PC-9 (cell line): ENCODE results near the gene ARL11. TPM values are rescaled to one million over a fixed set of nuclear protein-coding genes. Genes with fewer than 3 reads are reported as not detected.
A peak's percentile ranks its signal among the peaks of the same experiment; 100 is the strongest.

ENCODE experiments used
- Bru-seq: library from RNA; stranded (reverse); fragments of 400-500 nt; gene quantifications from one replicate; lab custom pipeline; 2021; lab: Mats Ljungman, UMichigan
- BruChase-seq, 2 experiments: library from RNA; stranded (reverse); fragments of 400-500 nt; gene quantifications; one replicate each; lab custom pipeline; 2021; lab: Mats Ljungman, UMichigan
- BruUV-seq: library from RNA; stranded (reverse); fragments of 400-500 nt; replicated peaks from 2 replicates; lab custom pipeline; 2021; lab: Mats Ljungman, UMichigan
- CTCF ChIA-PET: fragments of 300-600 bp; sonication (Branson Sonifier 250); formaldehyde crosslinking; loops from one replicate; lab custom pipeline; 2022; ENCODE audit warnings: antibody characterized with exemption; lab: Charles Lee
- POLR2A ChIA-PET: fragments of 300-600 bp; sonication (Branson Sonifier 250); formaldehyde crosslinking; loops from one replicate; lab custom pipeline; 2022; ENCODE audit warnings: antibody characterized with exemption; ENCODE audit not compliant: unreplicated experiment; lab: Charles Lee
- DNase-seq, 2 experiments: peaks; one replicate each; pipeline versions ENCODE4 v3.0.0 to v3.0.0-alpha.2; 2015 to 2022; ENCODE audit warnings: mixed read lengths in 1 of 2
- H2AFZ ChIP-seq: fragments of 200-600 bp; sonication (generic); 2 replicates; pipeline ENCODE4 v1.8.1; 2017; ENCODE audit warnings: antibody characterized with exemption
- H3F3A ChIP-seq: fragments of 200-600 bp; sonication (generic); 2 replicates; pipeline ENCODE4 v1.8.1; 2017; ENCODE audit warnings: antibody characterized with exemption, mild to moderate bottlenecking, low read depth; ENCODE audit not compliant: insufficient read depth
- H3K27ac ChIP-seq: fragments of 200-600 bp; sonication (generic); 2 replicates; pipeline ENCODE4 v1.6.1; 2016; ENCODE audit warnings: mixed run types
- H3K27me3 ChIP-seq: fragments of 200-600 bp; sonication (generic); 2 replicates; pipeline ENCODE4 v1.6.1; 2016; ENCODE audit warnings: low read depth, mixed run types; ENCODE audit not compliant: insufficient read depth
- H3K36me3 ChIP-seq: fragments of 200-600 bp; sonication (generic); 2 replicates; pipeline ENCODE4 v1.6.1; 2016; ENCODE audit warnings: low read depth, mixed run types
- H3K4me1 ChIP-seq: fragments of 200-600 bp; sonication (generic); replicated peaks from 2 replicates; pipeline ENCODE4 v1.6.1; 2016; ENCODE audit warnings: mixed run types; ENCODE audit not compliant: insufficient read depth
- H3K4me2 ChIP-seq: fragments of 200-600 bp; sonication (generic); 2 replicates; pipeline ENCODE4 v1.6.1; 2017; ENCODE audit warnings: mixed run types
- H3K4me3 ChIP-seq: fragments of 200-600 bp; sonication (generic); 2 replicates; pipeline ENCODE4 v1.6.1; 2016; ENCODE audit warnings: mixed run types
- H3K79me2 ChIP-seq: fragments of 200-600 bp; sonication (generic); 2 replicates; pipeline ENCODE4 v1.6.1; 2017; ENCODE audit warnings: low read depth, mixed run types
- H3K9me2 ChIP-seq: fragments of 200-600 bp; sonication (generic); 2 replicates; pipeline ENCODE4 v1.8.1; 2017; ENCODE audit warnings: mild to moderate bottlenecking; ENCODE audit not compliant: insufficient read depth
- H3K9me3 ChIP-seq: fragments of 200-600 bp; sonication (generic); 2 replicates; pipeline ENCODE4 v1.8.1; 2016; ENCODE audit warnings: low read depth; ENCODE audit not compliant: insufficient read depth
- H4K20me1 ChIP-seq: fragments of 200-600 bp; sonication (generic); 2 replicates; pipeline ENCODE4 v1.8.1; 2017; ENCODE audit not compliant: insufficient read depth
- EZH2 ChIP-seq: fragments of 200-600 bp; sonication (generic); IDR thresholded peaks from 2 replicates; pipeline ENCODE4 v1.8.0; 2017; ENCODE audit warnings: antibody characterized with exemption, low read depth
- intact Hi-C: fragments of 100-400 bp; cut with micrococcal nuclease; formaldehyde crosslinking; loops from one replicate; pipeline ENCODE4 v1.10.0; 2022; ENCODE audit not compliant: unreplicated experiment
- long read RNA-seq: library from polyadenylated mRNA; stranded (forward); transcript quantifications from one replicate; pipeline ENCODE4 v2.0.0, GENCODE V29; 2022
- total RNA-seq: library from RNA; stranded (reverse); gene quantifications from 2 replicates; pipeline ENCODE4 v1.2.3, GENCODE V29; 2021
- TF ChIP-seq, protein P1 (sequence below): fragments of 200-600 bp; sonication (generic); conservative IDR thresholded peaks from 2 replicates; pipeline ENCODE4 v1.6.1; 2017; ENCODE audit warnings: mixed run types, antibody characterized with exemption, mild to moderate bottlenecking, moderate library complexity

The ARL11 gene
- total RNA-seq (3.5 and 3.7 TPM in 2 replicates), Bru-seq, nascent RNA (percentile 59 among the genes with signal in this experiment), BruChase-seq, experiment 1, labeled RNA remaining after a 2-hour chase (percentile 57 among the genes with signal in this experiment), BruChase-seq, experiment 2, labeled RNA remaining after a 6-hour chase (percentile 43 among the genes with signal in this experiment)
- long read RNA-seq, transcript ARL11-201 (2 exons, 3,760 nt): major isoform, 15 of 18 reads
- long read RNA-seq, partial matches to known transcripts: 0 of 18 reads
- long read RNA-seq, other reads (novel, unspliced or antisense): 3 of 18 reads

DNA sequence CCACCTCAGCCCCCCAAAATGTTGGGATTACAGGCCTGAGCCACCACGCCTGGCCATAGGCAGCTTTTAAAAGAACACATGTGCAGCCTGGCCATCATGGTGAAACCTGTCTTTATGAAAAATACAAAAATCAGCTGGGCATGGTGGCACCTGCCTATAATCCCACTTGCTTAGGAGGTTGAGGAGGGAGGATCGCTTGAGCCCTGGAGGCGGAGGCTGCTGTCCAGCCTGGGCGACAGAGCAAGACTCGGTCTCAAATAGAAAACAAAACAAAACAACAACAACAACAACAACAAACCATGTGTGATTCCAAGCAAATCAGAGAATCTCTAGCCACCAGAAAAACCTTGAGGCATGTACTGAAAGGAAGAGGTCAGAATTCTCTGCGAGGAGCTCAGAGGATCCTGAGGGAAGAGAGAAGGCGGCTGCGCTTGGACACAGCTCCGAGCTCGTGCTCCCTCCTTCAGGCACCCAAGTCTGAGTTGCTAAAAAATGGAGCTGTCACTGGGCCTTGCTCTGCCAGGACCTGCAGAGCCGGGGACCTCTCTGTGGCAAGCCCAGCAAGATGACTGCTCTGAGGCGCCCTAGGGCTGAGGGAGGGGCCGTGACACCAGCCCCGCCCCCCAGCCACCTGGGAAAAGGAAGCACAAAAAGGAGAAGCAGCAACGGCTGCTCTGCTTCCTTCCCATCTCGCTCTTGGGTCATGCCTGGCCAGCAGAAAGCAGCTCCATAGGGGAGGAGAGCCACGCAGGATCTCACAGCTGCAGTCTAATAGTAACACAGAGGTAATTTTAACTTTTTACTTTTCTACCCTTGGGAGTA lies at the start of gene ARL11:
ARL11 (plus strand) TSS at position 677 of the 822 bp plus-strand sequence. CDS start 1,941 bp downstream, outside the sequence.
- Histone ChIP-seq H2AFZ (no peak within 1 kb of the TSS), H3K27me3 (no peaks in the 10 kb centered on the region), H3K36me3 (no peaks in the 10 kb centered on the region), H3K4me3 (no peak within 1 kb of the TSS), H3K9me2 (no peaks in the 10 kb centered on the region), H3K79me2 (no peaks in the 10 kb centered on the region), H3K4me2 (no peak within 1 kb of the TSS), H3K27ac (no peak within 1 kb of the TSS), H4K20me1 (no peaks in the 10 kb centered on the region), H3F3A (no peaks in the 10 kb centered on the region), H3K9me3 (no peaks in the 10 kb centered on the region), H3K4me1 (peaks cover 21% of the 10 kb centered on the region)
- no TSS peak for BruUV-seq
- intact Hi-C loops: no loop called here
- peak in 1 of 2 experiments; percentile 83 for DNase-seq
- CTCF ChIA-PET: no interaction called here
- TF ChIP-seq, protein P1, sequence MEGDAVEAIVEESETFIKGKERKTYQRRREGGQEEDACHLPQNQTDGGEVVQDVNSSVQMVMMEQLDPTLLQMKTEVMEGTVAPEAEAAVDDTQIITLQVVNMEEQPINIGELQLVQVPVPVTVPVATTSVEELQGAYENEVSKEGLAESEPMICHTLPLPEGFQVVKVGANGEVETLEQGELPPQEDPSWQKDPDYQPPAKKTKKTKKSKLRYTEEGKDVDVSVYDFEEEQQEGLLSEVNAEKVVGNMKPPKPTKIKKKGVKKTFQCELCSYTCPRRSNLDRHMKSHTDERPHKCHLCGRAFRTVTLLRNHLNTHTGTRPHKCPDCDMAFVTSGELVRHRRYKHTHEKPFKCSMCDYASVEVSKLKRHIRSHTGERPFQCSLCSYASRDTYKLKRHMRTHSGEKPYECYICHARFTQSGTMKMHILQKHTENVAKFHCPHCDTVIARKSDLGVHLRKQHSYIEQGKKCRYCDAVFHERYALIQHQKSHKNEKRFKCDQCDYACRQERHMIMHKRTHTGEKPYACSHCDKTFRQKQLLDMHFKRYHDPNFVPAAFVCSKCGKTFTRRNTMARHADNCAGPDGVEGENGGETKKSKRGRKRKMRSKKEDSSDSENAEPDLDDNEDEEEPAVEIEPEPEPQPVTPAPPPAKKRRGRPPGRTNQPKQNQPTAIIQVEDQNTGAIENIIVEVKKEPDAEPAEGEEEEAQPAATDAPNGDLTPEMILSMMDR: no peak
- no peak for TF ChIP-seq EZH2
- POLR2A ChIA-PET: interaction anchor here (0.5 to 0.7 kb wide), 4 partner anchors 164 to 1590 kb away, joined by 3 to 4 read pairs (median 3); partner anchors contain the start of genes CAB39L and SETDB2

DNA sequence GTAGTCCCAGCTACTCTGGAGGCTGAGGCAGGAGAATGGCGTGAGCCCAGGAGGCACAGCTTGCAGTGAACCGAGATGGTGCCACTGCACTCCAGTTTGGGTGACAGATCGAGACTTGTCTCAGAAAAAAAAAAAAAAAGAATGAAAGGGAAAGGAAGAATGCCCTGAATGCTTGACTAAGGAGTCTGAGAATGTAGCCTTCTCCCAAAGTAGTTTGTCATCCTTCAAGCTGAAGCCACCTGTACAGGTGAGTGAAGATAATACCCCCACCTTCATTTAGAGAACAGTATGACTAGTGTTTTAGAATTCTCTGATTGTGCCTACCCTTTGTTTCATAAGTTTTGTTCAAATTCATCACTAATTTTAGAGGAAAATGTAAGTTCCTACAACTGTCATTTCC lies 48.8 kb upstream of the ARL11 start:
- Histone ChIP-seq H3K27me3 (no peaks in the 10 kb centered on the region), H4K20me1 (no peaks in the 10 kb centered on the region), H3K36me3 (no peaks in the 10 kb centered on the region), H3K4me2 (no peak overlapping the region), H3K79me2 (0 out of 2 replicates have a peak, but pooled peaks cover 3% of the 10 kb centered on the region), H3K9me3 (no peaks in the 10 kb centered on the region), H3K9me2 (no peaks in the 10 kb centered on the region), H3K27ac (no peak overlapping the region), H2AFZ (no peak overlapping the region), H3K4me3 (no peak overlapping the region), H3K4me1 (peaks cover 6% of the 10 kb centered on the region; the same call in 1 of the 2 replicates), H3F3A (no peaks in the 10 kb centered on the region)
- TF ChIP-seq, protein P1: no peak
- TF ChIP-seq EZH2: no peak
- CTCF ChIA-PET: no interaction called here
- POLR2A ChIA-PET: no interaction called here
- DNase-seq: no peak
- intact Hi-C loops: no loop called here
- no TSS peak for BruUV-seq

DNA sequence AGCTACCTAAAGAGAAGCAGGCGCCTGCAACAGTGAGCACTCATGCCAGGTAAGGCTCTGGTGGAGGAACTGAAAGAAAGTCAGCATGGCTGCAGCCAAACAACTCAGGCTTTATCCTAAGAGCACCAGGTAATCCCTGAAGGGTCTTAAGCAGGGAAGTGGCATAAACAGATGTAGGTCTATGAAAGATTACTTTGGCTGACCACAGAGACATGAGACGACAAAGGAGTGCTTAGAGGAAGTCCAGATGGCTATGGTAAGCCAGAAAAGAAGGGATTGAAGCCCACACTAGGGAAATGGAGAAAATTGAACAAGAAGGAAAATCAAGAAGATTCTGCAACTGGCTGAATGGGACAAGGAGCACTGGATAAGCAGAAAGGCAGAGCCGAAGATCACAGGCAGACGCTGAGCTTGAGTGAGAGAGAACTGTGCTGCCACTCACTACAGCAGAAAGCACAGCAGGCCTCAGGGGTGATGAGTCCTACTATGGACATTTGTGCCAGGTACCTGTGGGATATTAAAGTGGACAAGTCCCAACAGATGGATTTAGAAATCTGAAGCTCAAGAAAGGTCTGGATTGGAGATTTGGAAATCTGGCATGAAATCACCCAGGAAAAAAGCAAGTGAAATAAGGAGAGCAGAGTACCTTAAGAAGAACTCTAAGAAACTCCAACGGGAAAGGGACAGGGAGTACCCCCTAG lies 47.2 kb upstream of the ARL11 start:
- no TSS peak for BruUV-seq
- Histone ChIP-seq H3K9me2 (no peaks in the 10 kb centered on the region), H3K27me3 (no peaks in the 10 kb centered on the region), H3K27ac (no peak overlapping the region), H3K36me3 (no peaks in the 10 kb centered on the region), H3K79me2 (0 out of 2 replicates have a peak, but pooled peaks cover 3% of the 10 kb centered on the region), H3K4me3 (no peak overlapping the region), H3K4me2 (no peak overlapping the region), H3K4me1 (peaks cover 10% of the 10 kb centered on the region), H3F3A (peaks cover 7% of the 10 kb centered on the region; the same call in 1 of the 2 replicates), H2AFZ (no peak overlapping the region), H3K9me3 (no peaks in the 10 kb centered on the region), H4K20me1 (no peaks in the 10 kb centered on the region)
- intact Hi-C loops: no loop called here
- POLR2A ChIA-PET: no interaction called here
- no peak for DNase-seq
- TF ChIP-seq, protein P1: no peak
- no peak for TF ChIP-seq EZH2
- CTCF ChIA-PET: no interaction called here
